Caco-2 (cell line): Measurements from ENCODE around the gene LRFN4. TPM values are rescaled to one million over a fixed set of nuclear protein-coding genes. Genes with fewer than 3 reads are reported as not detected.

ENCODE experiments used
- BruUV-seq: library from RNA; stranded (reverse); fragments of 400-500 nt; replicated peaks from 2 replicates; lab custom pipeline; 2021; lab: Mats Ljungman, UMichigan
- CTCF ChIA-PET: fragments of 300-600 bp; sonication (Branson Sonifier 250); formaldehyde crosslinking; loops from one replicate; lab custom pipeline; 2022; ENCODE audit warnings: antibody characterized with exemption; lab: Charles Lee
- POLR2A ChIA-PET: fragments of 300-600 bp; sonication (Branson Sonifier 250); formaldehyde crosslinking; loops from one replicate; lab custom pipeline; 2022; ENCODE audit warnings: antibody characterized with exemption; lab: Charles Lee
- DNase-seq, 2 experiments: peaks; one replicate each; pipeline versions ENCODE4 v3.0.0 to v3.0.0-alpha.2; 2020 to 2022
- H3K27me3 ChIP-seq: replicated peaks from 2 replicates; pipeline ENCODE4 v1.6.0; 2011; ENCODE audit warnings: low read length; ENCODE audit not compliant: control insufficient read depth, insufficient read depth
- H3K36me3 ChIP-seq: 2 replicates; pipeline ENCODE4 v1.5.1; 2011; ENCODE audit warnings: low read length; ENCODE audit not compliant: control insufficient read depth, insufficient read depth
- H3K4me1 ChIP-seq: fragments of 250-450 bp; sonication (Bioruptor Pico); 2 replicates; pipeline ENCODE4 v1.5.1; 2020; ENCODE audit warnings: mild to moderate bottlenecking
- H3K4me3 ChIP-seq: 2 replicates; pipeline ENCODE4 v1.5.1; 2011; ENCODE audit warnings: low read depth, mild to moderate bottlenecking, control low read depth, low read length
- H3K9me3 ChIP-seq: fragments of 250-450 bp; sonication (Bioruptor Pico); 2 replicates; pipeline ENCODE4 v1.5.1; 2020; ENCODE audit warnings: mild to moderate bottlenecking, moderate library complexity
- H3K27ac Mint-ChIP-seq: one replicate; pipeline ENCODE4 v1.8.0; 2022; ENCODE audit warnings: mixed read lengths; ENCODE audit not compliant: unreplicated experiment
- H3K27me3 Mint-ChIP-seq: one replicate; pipeline ENCODE4 v1.8.0; 2022; ENCODE audit warnings: mixed read lengths; ENCODE audit not compliant: insufficient read depth, unreplicated experiment
- H3K36me3 Mint-ChIP-seq: one replicate; pipeline ENCODE4 v1.8.0; 2022; ENCODE audit warnings: mild to moderate bottlenecking, mixed read lengths; ENCODE audit not compliant: insufficient read depth, unreplicated experiment
- H3K4me1 Mint-ChIP-seq: one replicate; pipeline ENCODE4 v1.8.0; 2022; ENCODE audit warnings: low read depth, mixed read lengths; ENCODE audit not compliant: unreplicated experiment
- H3K4me3 Mint-ChIP-seq: one replicate; pipeline ENCODE4 v1.8.0; 2022; ENCODE audit warnings: mild to moderate bottlenecking, moderate library complexity, mixed read lengths; ENCODE audit not compliant: unreplicated experiment
- H3K9me3 Mint-ChIP-seq: one replicate; pipeline ENCODE4 v1.8.0; 2022; ENCODE audit warnings: mixed read lengths; ENCODE audit not compliant: unreplicated experiment
- intact Hi-C: fragments of 100-400 bp; cut with micrococcal nuclease; formaldehyde crosslinking; loops from one replicate; pipeline ENCODE4 v1.10.0; 2022; ENCODE audit not compliant: unreplicated experiment
- total RNA-seq: library from RNA; stranded (reverse); gene quantifications from 2 replicates; pipeline ENCODE4 v1.2.3, GENCODE V29; 2022
- TF ChIP-seq, protein P1 (sequence below), 2 experiments: fragments of 200-600 bp in 1 of 2; IDR thresholded peaks; 1 replicate in 1 of 2; 2 replicates in 1 of 2; pipeline versions ENCODE4 v1.5.1 to v1.8.0; 2011 to 2022; ENCODE audit warnings: antibody characterized with exemption in 1 of 2, control low read depth in 1 of 2, inconsistent platforms in 1 of 2, low read depth in 1 of 2, low read length in 1 of 2, mild to moderate bottlenecking in 1 of 2, moderate library complexity in 1 of 2; ENCODE audit not compliant: insufficient read depth in 1 of 2, severe bottlenecking in 1 of 2, unreplicated experiment in 1 of 2

Gene LRFN4
- total RNA-seq, 1 experiment from 2014 or later: 14.1 TPM

- Mint-ChIP-seq H3K9me3 (no peaks in the 10 kb centered on the region), H3K4me1 (peaks cover 13% of the 10 kb centered on the region), H3K27me3 (no peaks in the 10 kb centered on the region), H3K36me3 (peaks cover 44% of the 10 kb centered on the region), H3K4me3 (no peak overlapping the region), H3K27ac (no peak overlapping the region)
- ChIA-PET POLR2A (interaction anchor here (0.6 to 1.3 kb wide), 2 partner anchors 8 to 106 kb away, joined by 6 to 10 read pairs; partner anchors contain the start of gene RCE1), CTCF (interaction anchor here (0.6 to 1.9 kb wide), 22 partner anchors 8 to 448 kb away, joined by 3 to 11 read pairs (median 4); partner anchors contain the start of genes DPP3, MRPL11, PC and RBM4B)
- Histone ChIP-seq H3K4me1 (no peaks in the 10 kb centered on the region; the same call in 1 of the 2 replicates), H3K4me3 (no peak overlapping the region), H3K36me3 (0 out of 2 replicates have a peak, but pooled peaks cover 4% of the 10 kb centered on the region), H3K9me3 (no peaks in the 10 kb centered on the region), H3K27me3 (no peaks in the 10 kb centered on the region)
- BruUV-seq: no TSS peak
- TF ChIP-seq, protein P1, sequence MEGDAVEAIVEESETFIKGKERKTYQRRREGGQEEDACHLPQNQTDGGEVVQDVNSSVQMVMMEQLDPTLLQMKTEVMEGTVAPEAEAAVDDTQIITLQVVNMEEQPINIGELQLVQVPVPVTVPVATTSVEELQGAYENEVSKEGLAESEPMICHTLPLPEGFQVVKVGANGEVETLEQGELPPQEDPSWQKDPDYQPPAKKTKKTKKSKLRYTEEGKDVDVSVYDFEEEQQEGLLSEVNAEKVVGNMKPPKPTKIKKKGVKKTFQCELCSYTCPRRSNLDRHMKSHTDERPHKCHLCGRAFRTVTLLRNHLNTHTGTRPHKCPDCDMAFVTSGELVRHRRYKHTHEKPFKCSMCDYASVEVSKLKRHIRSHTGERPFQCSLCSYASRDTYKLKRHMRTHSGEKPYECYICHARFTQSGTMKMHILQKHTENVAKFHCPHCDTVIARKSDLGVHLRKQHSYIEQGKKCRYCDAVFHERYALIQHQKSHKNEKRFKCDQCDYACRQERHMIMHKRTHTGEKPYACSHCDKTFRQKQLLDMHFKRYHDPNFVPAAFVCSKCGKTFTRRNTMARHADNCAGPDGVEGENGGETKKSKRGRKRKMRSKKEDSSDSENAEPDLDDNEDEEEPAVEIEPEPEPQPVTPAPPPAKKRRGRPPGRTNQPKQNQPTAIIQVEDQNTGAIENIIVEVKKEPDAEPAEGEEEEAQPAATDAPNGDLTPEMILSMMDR (IDR thresholded peaks at IDR 0.05; ENCODE audit: insufficient read depth in 1 of 2, low read depth in 1 of 2, low read length in 1 of 2, severe bottlenecking in 1 of 2, unreplicated experiment in 1 of 2): no peak
- intact Hi-C loops: loop anchor here (1.0 to 10.0 kb wide), 5 partner anchors 140 to 430 kb away; partner anchors contain the start of genes DPP3 and RBM4B
- no peak for DNase-seq
Measured at GRCh38 chr11:66834539-66834845, 22.4 kb upstream of the LRFN4 start.

- POLR2A ChIA-PET: interaction anchor here (0.6 to 1.3 kb wide), 2 partner anchors 8 to 106 kb away, joined by 6 to 10 read pairs; partner anchors contain the start of gene RCE1
- CTCF ChIA-PET: interaction anchor here (0.6 to 1.9 kb wide), 21 partner anchors 7 to 449 kb away, joined by 3 to 11 read pairs (median 4); partner anchors contain the start of genes DPP3, MRPL11, PC and RBM4B
- no TSS peak for BruUV-seq
Measured at GRCh38 chr11:66834943-66835342, 21.9 kb upstream of the LRFN4 start.

GRCh38 chr11:66835768-66836405, 21.0 kb upstream of the LRFN4 start:
- BruUV-seq: no TSS peak
- no peak overlapping the region for H3K4me3 Mint-ChIP-seq
- CTCF ChIA-PET: no interaction called here

More at GRCh38 chr11:66834943-66835342, 21.9 kb upstream of the LRFN4 start:
- no peaks in the 10 kb centered on the region for H3K27me3 ChIP-seq
- intact Hi-C loops: loop anchor here (1.0 to 10.0 kb wide), 5 partner anchors 141 to 430 kb away; partner anchors contain the start of genes DPP3 and RBM4B
- no peaks in the 10 kb centered on the region for H3K9me3 ChIP-seq
- no peak for DNase-seq
- no peaks in the 10 kb centered on the region; the same call in 1 of the 2 replicates for H3K4me1 ChIP-seq
- H3K4me3 ChIP-seq: no peak overlapping the region
- Mint-ChIP-seq H3K27me3 (no peaks in the 10 kb centered on the region), H3K9me3 (no peaks in the 10 kb centered on the region), H3K27ac (no peak overlapping the region), H3K4me1 (peaks cover 13% of the 10 kb centered on the region), H3K36me3 (peaks cover 44% of the 10 kb centered on the region), H3K4me3 (no peak overlapping the region)
- H3K36me3 ChIP-seq: peaks cover 4% of the 10 kb centered on the region; the same call in 1 of the 2 replicates
- TF ChIP-seq, protein P1 (IDR thresholded peaks at IDR 0.05; ENCODE audit: insufficient read depth in 1 of 2, low read depth in 1 of 2, low read length in 1 of 2, severe bottlenecking in 1 of 2, unreplicated experiment in 1 of 2): no peak

More at GRCh38 chr11:66835768-66836405, 21.0 kb upstream of the LRFN4 start:
- Mint-ChIP-seq H3K27me3 (no peaks in the 10 kb centered on the region), H3K9me3 (no peaks in the 10 kb centered on the region), H3K4me1 (peaks cover 13% of the 10 kb centered on the region), H3K27ac (no peak overlapping the region), H3K36me3 (peaks cover 47% of the 10 kb centered on the region)
- DNase-seq: no peak
- POLR2A ChIA-PET: no interaction called here
- TF ChIP-seq, protein P1 (IDR thresholded peaks at IDR 0.05; ENCODE audit: insufficient read depth in 1 of 2, low read depth in 1 of 2, low read length in 1 of 2, severe bottlenecking in 1 of 2, unreplicated experiment in 1 of 2): no peak
- Histone ChIP-seq H3K27me3 (no peaks in the 10 kb centered on the region), H3K36me3 (peaks cover 5% of the 10 kb centered on the region; the same call in 1 of the 2 replicates), H3K4me1 (no peaks in the 10 kb centered on the region; the same call in 1 of the 2 replicates), H3K4me3 (no peak overlapping the region), H3K9me3 (no peaks in the 10 kb centered on the region)
- intact Hi-C loops: loop anchor here (10.0 kb wide), 1 partner anchor 431 kb away; no protein-coding TSS in a partner anchor
